HCT116 (cell line): ENCODE data around the gene DCLRE1C.

ENCODE experiments used
- ELF1 ChIP-seq: IDR thresholded peaks from 2 replicates; pipeline ENCODE4 v1.6.1; 2012; ENCODE audit warnings: low read depth, borderline replicate concordance
- EZH2 ChIP-seq: fragments of 200-600 bp; sonication (generic); IDR thresholded peaks from 2 replicates; pipeline ENCODE4 v1.6.1; 2017; ENCODE audit warnings: antibody characterized with exemption, mixed run types
- EZH2phosphoT487 ChIP-seq: fragments of 200-600 bp; IDR thresholded peaks from 2 replicates; pipeline ENCODE4 v1.6.1; 2018; ENCODE audit warnings: antibody characterized with exemption, borderline replicate concordance
- FOSL1 ChIP-seq: IDR thresholded peaks from 2 replicates; pipeline ENCODE4 v1.6.1; 2012; ENCODE audit warnings: low read depth
- POLR2A ChIP-seq: IDR thresholded peaks from 2 replicates; pipeline ENCODE4 v1.7.0; 2011; ENCODE audit warnings: borderline replicate concordance; ENCODE audit not compliant: insufficient read depth, insufficient read length; ENCODE audit errors: extremely low read depth
- POLR2AphosphoS5 ChIP-seq: IDR thresholded peaks from 2 replicates; pipeline ENCODE4 v1.6.1; 2011; ENCODE audit warnings: mild to moderate bottlenecking, low read depth, low read length, moderate library complexity
- RAD21 ChIP-seq: IDR thresholded peaks from 2 replicates; pipeline ENCODE4 v1.6.1; 2012; ENCODE audit warnings: low read depth, mild to moderate bottlenecking
- SRF ChIP-seq: IDR thresholded peaks from 2 replicates; pipeline ENCODE4 v1.6.1; 2012; ENCODE audit warnings: low read depth
- TCF7L2 ChIP-seq: IDR thresholded peaks from 2 replicates; pipeline ENCODE4 v1.7.0; 2011; ENCODE audit warnings: borderline replicate concordance, inconsistent platforms; ENCODE audit not compliant: insufficient read depth, insufficient read length; ENCODE audit errors: extremely low read depth
- TF ChIP-seq, protein P1 (sequence below), 3 experiments: fragments of 200-600 bp in 1 of 3; sonication (generic) in 1 of 3; IDR thresholded peaks in 2 of 3; conservative IDR thresholded peaks in 1 of 3; 2 replicates each; pipeline ENCODE4 v1.5.1; 2012 to 2017; ENCODE audit warnings: low read depth in 2 of 3, low read length in 2 of 3, antibody characterized with exemption in 1 of 3, borderline replicate concordance in 1 of 3, control low read depth in 1 of 3, mild to moderate bottlenecking in 1 of 3, mixed read lengths in 1 of 3, mixed run types in 1 of 3, moderate library complexity in 1 of 3; ENCODE audit not compliant: insufficient read depth in 1 of 3

DNA sequence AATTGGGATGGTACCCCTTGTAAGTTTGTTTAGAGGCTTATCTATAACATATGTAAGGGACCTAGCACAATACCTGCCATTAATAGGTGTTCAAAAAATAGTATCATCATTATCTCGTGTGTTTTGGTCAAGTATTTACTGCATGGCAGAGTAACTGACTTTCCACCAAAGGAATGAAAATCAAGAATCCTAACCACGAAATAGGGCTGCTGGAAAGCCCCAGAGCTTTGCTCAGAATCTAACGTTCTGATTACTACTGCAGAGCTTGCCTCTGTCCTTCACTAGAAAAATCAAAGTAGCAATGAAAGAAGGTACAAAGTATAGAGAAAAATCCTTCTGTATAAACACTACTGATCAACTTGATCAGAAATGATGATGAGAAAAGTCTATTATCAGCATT, 34.9 kb downstream of the DCLRE1C start:
- no peak for TF ChIP-seq ELF1
- TF ChIP-seq, protein P1, sequence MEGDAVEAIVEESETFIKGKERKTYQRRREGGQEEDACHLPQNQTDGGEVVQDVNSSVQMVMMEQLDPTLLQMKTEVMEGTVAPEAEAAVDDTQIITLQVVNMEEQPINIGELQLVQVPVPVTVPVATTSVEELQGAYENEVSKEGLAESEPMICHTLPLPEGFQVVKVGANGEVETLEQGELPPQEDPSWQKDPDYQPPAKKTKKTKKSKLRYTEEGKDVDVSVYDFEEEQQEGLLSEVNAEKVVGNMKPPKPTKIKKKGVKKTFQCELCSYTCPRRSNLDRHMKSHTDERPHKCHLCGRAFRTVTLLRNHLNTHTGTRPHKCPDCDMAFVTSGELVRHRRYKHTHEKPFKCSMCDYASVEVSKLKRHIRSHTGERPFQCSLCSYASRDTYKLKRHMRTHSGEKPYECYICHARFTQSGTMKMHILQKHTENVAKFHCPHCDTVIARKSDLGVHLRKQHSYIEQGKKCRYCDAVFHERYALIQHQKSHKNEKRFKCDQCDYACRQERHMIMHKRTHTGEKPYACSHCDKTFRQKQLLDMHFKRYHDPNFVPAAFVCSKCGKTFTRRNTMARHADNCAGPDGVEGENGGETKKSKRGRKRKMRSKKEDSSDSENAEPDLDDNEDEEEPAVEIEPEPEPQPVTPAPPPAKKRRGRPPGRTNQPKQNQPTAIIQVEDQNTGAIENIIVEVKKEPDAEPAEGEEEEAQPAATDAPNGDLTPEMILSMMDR (IDR thresholded peaks at IDR 0.05 in 2 of 3, conservative IDR thresholded peaks at IDR 0.05 in 1 of 3; ENCODE audit: borderline replicate concordance in 1 of 3, insufficient read depth in 1 of 3, low read depth in 2 of 3, low read length in 2 of 3), result no peak
- no peak for TF ChIP-seq EZH2
- no peak for TF ChIP-seq POLR2A
- TF ChIP-seq FOSL1, result no peak
- TF ChIP-seq POLR2AphosphoS5, result no peak
- TF ChIP-seq EZH2phosphoT487, result no peak
- no peak for TF ChIP-seq TCF7L2
- TF ChIP-seq RAD21, result no peak
- no peak for TF ChIP-seq SRF
